HL-60/S4 (cell line): ENCODE data around the gene ESAM.
"Not testable (repeated sequence)": the region's sequence is repeated elsewhere in the genome, so short reads cannot be mapped to it uniquely, and the experiment has no call there.

ENCODE experiments used
- in situ Hi-C: fragments of 300-500 bp; cut with MboI; formaldehyde crosslinking; loops from 2 replicates; pipeline ENCODE4 v1.14.3; 2022; ENCODE audit warnings: low sequenced_read_pairs

The ESAM gene

GRCh38 chr11:124776865-124777645 lies 15.0 kb upstream of the ESAM start:
- in situ Hi-C loops: no loop called here

- in situ Hi-C loops: not testable (repeated sequence)
Observed at GRCh38 chr11:124770959-124771358, 8.9 kb upstream of the ESAM start.

GRCh38 chr11:124769806-124770774 lies 8.0 kb upstream of the ESAM start:
- in situ Hi-C loops: no loop called here

- in situ Hi-C loops: no loop called here
Observed at GRCh38 chr11:124768914-124769313, 6.8 kb upstream of the ESAM start.

GRCh38 chr11:124766156-124766555 lies 4.1 kb upstream of the ESAM start:
- in situ Hi-C loops: no loop called here

- in situ Hi-C loops: loop anchor here (5.0 kb wide), 1 partner anchor 91 kb away; the partner anchor contains the start of genes SIAE and SPA17
Observed at GRCh38 chr11:124763156-124763947, 1.3 kb upstream of the ESAM start.

GRCh38 chr11:124762624-124763155 lies 600 bp upstream of the ESAM start:
- in situ Hi-C loops: loop anchor here (5.0 kb wide), 1 partner anchor 90 kb away; the partner anchor contains the start of genes SIAE and SPA17

- in situ Hi-C loops: loop anchor here (5.0 kb wide), 1 partner anchor 89 kb away; the partner anchor contains the start of genes SIAE and SPA17
Observed at GRCh38 chr11:124761301-124762104, 587 bp downstream of the ESAM start.

- in situ Hi-C loops: loop anchor here (5.0 kb wide), 1 partner anchor 89 kb away; the partner anchor contains the start of genes SIAE and SPA17
Observed at GRCh38 chr11:124760806-124761205, 1.3 kb downstream of the ESAM start.

- in situ Hi-C loops: loop anchor here (5.0 kb wide), 1 partner anchor 88 kb away; the partner anchor contains the start of genes SIAE and SPA17
Observed at GRCh38 chr11:124760205-124760652, 1.9 kb downstream of the ESAM start.

GRCh38 chr11:124759266-124760204 lies 2.6 kb downstream of the ESAM start:
- in situ Hi-C loops: loop anchor here (5.0 kb wide), 1 partner anchor 87 kb away; the partner anchor contains the start of genes SIAE and SPA17

GRCh38 chr11:124758355-124759265 lies 3.5 kb downstream of the ESAM start:
- in situ Hi-C loops: no loop called here

GRCh38 chr11:124757320-124757719 lies 4.8 kb downstream of the ESAM start:
- in situ Hi-C loops: no loop called here

- in situ Hi-C loops: no loop called here
Observed at GRCh38 chr11:124756753-124757227, 5.3 kb downstream of the ESAM start.

- in situ Hi-C loops: no loop called here
Observed at GRCh38 chr11:124756033-124756752, 5.9 kb downstream of the ESAM start.

GRCh38 chr11:124754710-124755109 lies 7.4 kb downstream of the ESAM start:
- in situ Hi-C loops: no loop called here
